Tibial nerve (tissue), 4 donors: ENCODE results near the gene BARHL1.

ENCODE experiments used
- CTCF ChIP-seq, 5 experiments: fragments of 200-600 bp in 3 of 5; fragments of 450-650 bp in 2 of 5; sonication (generic) in 3 of 5; IDR thresholded peaks; one replicate each; pipeline ENCODE4 v1.5.1; 2016 to 2019; ENCODE audit warnings: antibody characterized with exemption in 5 of 5, mild to moderate bottlenecking in 3 of 5, moderate library complexity in 2 of 5
- EP300 ChIP-seq, 2 donors: sonication (generic); formaldehyde crosslinking; IDR thresholded peaks; one replicate each; pipeline ENCODE4 v1.6.1; 2017; ENCODE audit warnings: antibody characterized with exemption in 2 of 2, mild to moderate bottlenecking in 1 of 2
- POLR2A ChIP-seq, 2 donors: fragments of 450-650 bp; IDR thresholded peaks; one replicate each; pipeline ENCODE4 v1.6.1; 2017; ENCODE audit warnings: antibody characterized with exemption in 2 of 2, mild to moderate bottlenecking in 2 of 2, moderate library complexity in 2 of 2

- no peak for TF ChIP-seq CTCF (IDR thresholded peaks at IDR 0.05)
- no peak for TF ChIP-seq EP300 (IDR thresholded peaks at IDR 0.05)
- no peak for TF ChIP-seq POLR2A (IDR thresholded peaks at IDR 0.05)
Observed at GRCh38 chr9:132582276-132582785, at the start of gene BARHL1.
